Fibroblast of lung (primary cell): ENCODE results near the gene ADAMTS16.

Experiments used
- CTCF ChIP-seq, 2 donors: IDR thresholded peaks in 1 of 2; conservative IDR thresholded peaks in 1 of 2; 1 replicate in 1 of 2; 2 replicates in 1 of 2; pipeline ENCODE4 v1.5.1; 2011 to 2012; ENCODE audit warnings: low read length in 2 of 2, control low read depth in 1 of 2, inconsistent platforms in 1 of 2, low read depth in 1 of 2, mild to moderate bottlenecking in 1 of 2
- EZH2 ChIP-seq: IDR thresholded peaks from 2 replicates; pipeline ENCODE4 v1.5.1; 2012; ENCODE audit warnings: low read length, control low read depth, mild to moderate bottlenecking; ENCODE audit errors: missing control alignments

- no peak for TF ChIP-seq CTCF (conservative IDR thresholded peaks at IDR 0.05 in 1 of 2, IDR thresholded peaks at IDR 0.05 in 1 of 2; ENCODE audit: low read depth in 1 of 2, low read length in 2 of 2)
- TF ChIP-seq EZH2 = no peak
These were observed 124.6 kb downstream of the ADAMTS16 start for GRCh38 chr5:5264727-5265126.
